Pancreas (tissue), 10 donors: ENCODE results near the gene RUNX3. TPM values are rescaled to one million over a fixed set of nuclear protein-coding genes. Genes with fewer than 3 reads are reported as not detected.
"Not testable (repeated sequence)": the region's sequence is repeated elsewhere in the genome, so short reads cannot be mapped to it uniquely, and the experiment has no call there.

Experiments used
- ATAC-seq, 4 donors: fragments of 200-7000 bp; cut with Tn5 transposase; one replicate each; pipeline versions ENCODE4 v1.8.0 to v1.9.1; 2020; ENCODE audit warnings: mild to moderate bottlenecking in 4 of 4, moderate library complexity in 4 of 4
- DNase-seq, 6 donors: peaks; one replicate each; pipeline ENCODE4 v3.0.0-alpha.2; 2020
- FAIRE-seq: peaks from 2 replicates; lab custom pipeline; 2012; peaks lifted over from hg19 to GRCh38; lab: Jason Lieb, UNC
- H3K27ac ChIP-seq, 4 donors: fragments of 200-600 bp; sonication (generic); 1 replicate in 3 of 4; 2 replicates in 1 of 4; pipeline versions ENCODE4 v1.5.0 to v1.8.0; 2020
- H3K27me3 ChIP-seq, 4 donors: fragments of 200-600 bp; one replicate each; pipeline ENCODE4 v1.8.0; 2021
- H3K36me3 ChIP-seq, 3 donors: fragments of 200-600 bp; sonication (generic) in 1 of 3; one replicate each; pipeline versions ENCODE4 v1.5.0 to v1.8.0; 2020 to 2021
- H3K4me1 ChIP-seq, 3 donors: fragments of 200-600 bp; one replicate each; pipeline ENCODE4 v1.8.0; 2021
- H3K4me3 ChIP-seq, 4 donors: fragments of 200-600 bp; sonication (generic) in 2 of 4; one replicate each; pipeline versions ENCODE4 v1.5.0 to v1.8.0; 2020 to 2021
- H3K9me3 ChIP-seq, 4 donors: fragments of 200-600 bp; one replicate each; pipeline ENCODE4 v1.8.0; 2021
- WGBS, 2 donors: extraction: QIAGEN DNeasy Blood & Tissue Kit; methylation state at CpG; one replicate each; pipeline ENCODE4 v1.1.7; 2013; 5-methylcytosine and 5-hydroxymethylcytosine counted together
- intact Hi-C, 3 donors: fragments of 100-400 bp; cut with DNase I; formaldehyde crosslinking; loops; one replicate each; pipeline versions ENCODE4 v1.11.1 to v1.14.2; 2022
- polyA plus RNA-seq, 2 donors: library from polyadenylated mRNA; stranded (reverse); fragments of 200-250 nt; gene quantifications; one replicate each; pipeline ENCODE4 v1.2.3, GENCODE V29; 2013
- total RNA-seq, 6 donors: library from RNA; stranded (reverse); fragmentation: NEBNext Ultra II Directional in 4 of 6; extraction: Animal tissue kit (Norgen Biotek cat#: 25700) in 4 of 6; gene quantifications; one replicate each; pipeline versions ENCODE4 v1.2.1 to v1.2.4, GENCODE V29; 2021 to 2023
- TF ChIP-seq, protein P1 (sequence below), 4 donors: fragments of 200-600 bp; sonication (generic) in 3 of 4; IDR thresholded peaks; one replicate each; pipeline versions ENCODE4 v1.5.0 to v1.8.0; 2021; ENCODE audit warnings: antibody characterized with exemption in 4 of 4
- donor health status: healthy with polysubstance abuse.
- donor health status: DM: no; HTN: no; CAD: no; lungs with moderate emphysema.
- donor health status: DM: no; HTN: no; CAD: no.
- donor health status: control.
- donor health status: control.
- donor health status: Bipolar disorder and iron deficiency.
- donor health status: DM: yes; HTN: yes; CAD: no.
- donor health status: DM: no; HTN: no; CAD: no.
- donor health status: DM: no; HTN: no; CAD: no.
- donor health status: DM: yes; HTN: yes; CAD: no.

RUNX3 gene
- total RNA-seq (1 to 10 TPM in 3 of 6 donors, under 1 TPM in 3; 0.32 to 3.7 (median 1.1) TPM), polyA plus RNA-seq (under 1 TPM; 0.30 to 0.42 TPM)

DNA sequence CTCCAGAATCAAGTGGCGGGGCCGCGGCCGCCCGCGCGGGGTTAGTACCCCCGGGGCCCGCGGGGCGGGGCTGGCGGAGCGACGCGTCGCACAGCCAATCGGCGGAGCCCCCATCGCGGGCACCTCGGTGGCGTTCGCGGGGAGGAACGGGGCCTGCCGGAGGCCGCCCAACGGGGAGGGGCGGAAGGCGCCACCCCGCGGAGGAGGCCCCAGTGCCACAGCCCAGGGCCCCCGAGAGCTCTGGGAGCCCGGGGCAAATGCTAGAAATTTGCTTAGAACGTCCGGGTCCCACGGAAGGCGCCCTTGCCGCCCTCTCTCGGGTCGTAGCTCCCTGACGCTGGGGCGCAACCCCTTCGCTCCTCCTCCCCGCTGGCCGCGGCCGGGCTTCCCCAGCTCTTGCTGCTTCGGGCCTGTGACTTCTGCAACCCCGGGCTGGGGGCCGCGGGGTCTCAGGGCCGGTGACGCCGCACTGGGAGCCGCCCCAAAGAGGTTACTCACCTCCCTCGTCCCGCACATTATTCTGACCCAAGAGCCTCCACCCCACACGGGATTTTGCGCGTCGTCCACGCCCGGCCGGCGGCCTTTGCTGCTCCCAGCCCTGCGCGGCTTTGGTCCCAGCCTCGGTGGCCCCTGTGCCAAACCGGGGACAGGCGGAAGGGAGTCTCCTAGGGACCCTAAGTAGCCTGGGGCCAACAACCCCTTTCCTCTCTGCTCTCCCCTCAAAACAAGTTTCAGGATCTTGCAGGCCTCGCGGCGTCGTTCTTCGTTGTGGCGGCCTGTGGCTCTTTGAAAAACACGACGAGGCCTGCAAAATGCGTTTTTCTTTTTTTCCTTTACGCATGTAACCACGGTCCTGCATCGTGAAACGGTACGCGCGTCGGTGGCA lies at the start of gene RUNX3:
Gene RUNX3, minus strand, starts transcription at position 17 of the 886 bp plus-strand sequence. CDS start 408 bp downstream, outside the sequence.
- intact Hi-C loops = no loop called here
- DNase-seq = peak in 3 of 6 donors; percentile 57 to 73 (median 71)
- 5 to 7% methylated on average over 73 to 88 of the region's 88 CpGs for whole genome bisulfite sequencing, 2 donors
- peak in 3 of 4 donors; percentile 34 to 73 (median 60) for ATAC-seq
- Histone ChIP-seq H3K9me3 (no peaks in the 10 kb centered on the region), H3K27ac (peak within 1 kb of the TSS in 2 of 4 donors; percentile 28 to 54), H3K36me3 (no peaks in the 10 kb centered on the region), H3K4me1 (peaks cover 0 to 10% (median 0%) of the 10 kb centered on the region in 3 donors), H3K4me3 (peak within 1 kb of the TSS in 1 of 4 donors; percentile 35), H3K27me3 (peaks cover 5 to 58% (median 9%) of the 10 kb centered on the region in 4 donors)
- TF ChIP-seq, protein P1, sequence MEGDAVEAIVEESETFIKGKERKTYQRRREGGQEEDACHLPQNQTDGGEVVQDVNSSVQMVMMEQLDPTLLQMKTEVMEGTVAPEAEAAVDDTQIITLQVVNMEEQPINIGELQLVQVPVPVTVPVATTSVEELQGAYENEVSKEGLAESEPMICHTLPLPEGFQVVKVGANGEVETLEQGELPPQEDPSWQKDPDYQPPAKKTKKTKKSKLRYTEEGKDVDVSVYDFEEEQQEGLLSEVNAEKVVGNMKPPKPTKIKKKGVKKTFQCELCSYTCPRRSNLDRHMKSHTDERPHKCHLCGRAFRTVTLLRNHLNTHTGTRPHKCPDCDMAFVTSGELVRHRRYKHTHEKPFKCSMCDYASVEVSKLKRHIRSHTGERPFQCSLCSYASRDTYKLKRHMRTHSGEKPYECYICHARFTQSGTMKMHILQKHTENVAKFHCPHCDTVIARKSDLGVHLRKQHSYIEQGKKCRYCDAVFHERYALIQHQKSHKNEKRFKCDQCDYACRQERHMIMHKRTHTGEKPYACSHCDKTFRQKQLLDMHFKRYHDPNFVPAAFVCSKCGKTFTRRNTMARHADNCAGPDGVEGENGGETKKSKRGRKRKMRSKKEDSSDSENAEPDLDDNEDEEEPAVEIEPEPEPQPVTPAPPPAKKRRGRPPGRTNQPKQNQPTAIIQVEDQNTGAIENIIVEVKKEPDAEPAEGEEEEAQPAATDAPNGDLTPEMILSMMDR (IDR thresholded peaks at IDR 0.05) = no peak
- FAIRE-seq = no peak

DNA sequence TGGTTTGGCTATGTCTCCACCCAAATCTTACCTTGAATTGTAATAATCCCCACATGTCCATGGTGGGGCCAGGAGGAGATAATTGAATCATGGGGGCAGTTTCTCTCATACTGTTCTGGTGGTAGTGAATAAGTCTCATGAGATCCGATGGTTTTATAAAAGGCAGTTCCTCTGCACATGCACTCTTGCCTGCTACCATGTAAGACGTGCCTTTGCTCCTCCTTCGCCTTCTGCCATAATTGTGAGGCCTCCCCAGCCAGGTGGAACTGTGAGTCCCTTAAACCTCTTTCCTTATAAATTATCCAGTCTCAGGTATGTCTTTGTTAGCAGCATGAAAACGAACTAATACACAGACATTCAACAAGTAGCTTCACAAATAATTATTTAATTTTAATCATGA lies 49.2 kb upstream of the RUNX3 start:
- WGBS, 2 donors = 57 to 74% methylated on average over 4 of the region's 4 CpGs
- H3K4me3 ChIP-seq, H3K4me1 ChIP-seq, H3K27me3 ChIP-seq, ATAC-seq, H3K27ac ChIP-seq, intact Hi-C loops, H3K9me3 ChIP-seq, FAIRE-seq, H3K36me3 ChIP-seq: not testable (repeated sequence)
- peak in 1 of 6 donors; percentile 3 for DNase-seq

DNA sequence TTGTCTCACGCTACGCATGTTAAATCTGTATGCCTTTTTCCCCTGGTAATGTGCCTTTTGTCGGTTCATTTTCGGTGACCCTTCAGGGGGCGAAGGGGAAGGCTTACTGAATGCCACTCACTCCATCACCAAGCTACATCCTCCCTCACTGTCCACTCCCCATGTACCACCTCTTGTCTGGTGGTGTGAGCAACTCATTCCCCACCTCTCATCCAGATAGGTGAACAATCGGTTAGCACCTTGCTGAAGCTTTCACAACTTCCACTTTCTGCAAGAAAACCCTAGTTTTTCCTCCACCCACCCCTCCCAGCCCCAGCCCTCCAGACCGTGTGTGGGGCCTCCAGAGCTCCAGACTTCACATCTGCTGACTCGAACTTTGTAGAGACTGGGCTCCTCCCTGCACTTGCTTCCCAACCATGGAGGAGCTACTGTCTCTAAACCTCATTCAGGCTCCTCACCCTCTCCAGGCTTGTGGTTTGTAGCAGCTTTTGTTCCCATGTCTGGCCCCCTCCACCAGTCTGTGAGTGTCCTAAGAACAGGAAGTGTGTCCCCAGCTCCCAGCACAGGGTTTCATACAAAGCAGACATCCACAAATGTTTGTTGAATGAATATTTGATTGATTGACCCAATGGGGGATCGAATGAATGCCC lies 48.4 kb upstream of the RUNX3 start:
- H3K4me1 ChIP-seq = no peaks in the 10 kb centered on the region
- intact Hi-C loops = no loop called here
- DNase-seq = no peak
- TF ChIP-seq, protein P1 (IDR thresholded peaks at IDR 0.05) = no peak
- no peak overlapping the region for H3K4me3 ChIP-seq
- H3K27me3 ChIP-seq = no peaks in the 10 kb centered on the region
- H3K9me3 ChIP-seq = no peaks in the 10 kb centered on the region
- 54 to 56% methylated on average over 9 of the region's 9 CpGs for WGBS, 2 donors
- peak in 1 of 4 donors; percentile 42 for ATAC-seq
- no peaks in the 10 kb centered on the region for H3K36me3 ChIP-seq
- no peak overlapping the region for H3K27ac ChIP-seq
- no peak for FAIRE-seq

DNA sequence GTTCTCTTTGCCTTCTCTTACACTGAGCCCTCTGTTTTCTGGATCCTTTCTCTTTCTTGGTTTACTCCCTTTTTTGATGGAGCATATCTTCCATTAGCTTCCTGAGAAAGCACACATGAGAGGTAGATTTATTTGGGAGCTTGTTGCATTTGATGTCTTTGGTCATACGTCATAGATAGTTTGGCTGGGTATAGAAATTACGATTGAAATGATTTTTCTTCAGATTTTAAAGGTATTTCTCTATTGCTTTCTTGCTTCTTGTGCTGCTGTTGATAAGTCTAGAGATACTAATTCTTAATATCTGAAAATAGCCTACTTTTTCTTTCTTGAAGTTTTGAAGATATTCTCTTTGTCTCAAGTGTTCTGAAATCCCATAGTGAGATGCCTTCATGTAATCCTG lies 45.3 kb upstream of the RUNX3 start:
- TF ChIP-seq, protein P1 (IDR thresholded peaks at IDR 0.05) = no peak
- 66 to 78% methylated on average over 2 of the region's 2 CpGs for WGBS, 2 donors
- H3K4me1 ChIP-seq = no peaks in the 10 kb centered on the region
- no peak for FAIRE-seq
- H3K27me3 ChIP-seq = no peaks in the 10 kb centered on the region
- H3K4me3 ChIP-seq = no peak overlapping the region
- intact Hi-C loops = no loop called here
- H3K27ac ChIP-seq = no peak overlapping the region
- no peaks in the 10 kb centered on the region for H3K9me3 ChIP-seq
- no peak for DNase-seq
- ATAC-seq = no peak
- no peaks in the 10 kb centered on the region for H3K36me3 ChIP-seq

DNA sequence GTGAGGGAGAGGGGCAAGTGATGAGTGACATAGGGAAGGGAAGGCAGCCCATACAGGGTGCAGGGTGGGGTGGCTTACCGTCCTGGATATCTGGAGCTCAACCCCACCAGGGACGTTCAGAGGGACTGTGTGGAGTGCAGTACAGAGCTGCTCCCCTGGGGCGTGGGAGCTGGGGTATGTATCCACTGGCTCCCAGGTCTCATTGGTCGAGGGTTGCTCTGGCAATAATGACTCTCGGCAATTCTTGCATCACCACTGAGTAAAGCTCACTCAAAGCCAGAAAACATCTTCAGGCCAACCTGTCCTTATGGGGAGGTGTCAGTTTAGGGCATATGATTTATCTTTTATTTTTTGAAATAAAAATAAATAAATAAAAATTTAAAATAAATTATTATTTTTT lies 43.2 kb upstream of the RUNX3 start:
- Histone ChIP-seq H3K4me1 (no peaks in the 10 kb centered on the region), H3K9me3 (no peaks in the 10 kb centered on the region), H3K27ac (no peak overlapping the region), H3K4me3 (no peak overlapping the region), H3K27me3 (no peaks in the 10 kb centered on the region), H3K36me3 (no peaks in the 10 kb centered on the region)
- FAIRE-seq = no peak
- no peak for ATAC-seq
- intact Hi-C loops = no loop called here
- TF ChIP-seq, protein P1 (IDR thresholded peaks at IDR 0.05) = no peak
- DNase-seq = peak in 1 of 6 donors; percentile 13
- WGBS, 2 donors = 59 to 68% methylated on average over 5 of the region's 5 CpGs
